ENCODE measurements around the gene EIF1AD. TPM values are rescaled to one million over a fixed set of nuclear protein-coding genes. Genes with fewer than 3 reads are reported as not detected.
A peak's percentile ranks its signal among the peaks of the same experiment; 100 is the strongest.

Gene EIF1AD
- total and polyA plus RNA-seq, 2 of the 8 experiments (the other 6 are each of a cell fraction or from before 2014, with no cell fraction given) = 32.6 to 39.9 TPM

- WGBS, 2 experiments (ENCODE audit: extremely low coverage in 1 of 2, insufficient coverage in 1 of 2, insufficient read length in 1 of 2, insufficient replicate concordance in 2 of 2, low coverage in 1 of 2, low lambda C conversion rate in 2 of 2, missing lambda C conversion rate in 1 of 2) = 96% methylated on average over 35 of the region's 36 CpGs; no CpG with 5 or more reads in 1 of the 2 experiments
- peaks cover 1 to 11% of the 10 kb centered on the region in 2 experiments for H4K20me1 ChIP-seq (replicated peaks in 1 of 2; ENCODE audit: control insufficient read depth in 1 of 2, insufficient read depth in 2 of 2, low read length in 2 of 2)
- ChIA-PET CTCF (ENCODE audit: partially characterized antibody) (interaction anchor here (0.6 to 1.6 kb wide), 8 partner anchors 20 to 189 kb away, joined by 3 to 4 read pairs (median 4); partner anchors contain the start of genes CCDC85B, FIBP and MUS81), POLR2A (ENCODE audit: partially characterized antibody) (interaction anchor here (0.9 to 2.4 kb wide), 8 partner anchors 9 to 107 kb away, joined by 3 to 7 read pairs (median 3); no protein-coding TSS in a partner anchor)
- no peak overlapping the region for H3K9ac ChIP-seq (replicated peaks in 1 of 4; ENCODE audit: extremely low read depth in 1 of 4, low read depth in 3 of 4, low read length in 3 of 4)
- no peak overlapping the region for H3K4me3 ChIP-seq (ENCODE audit: extremely low read depth in 1 of 4, insufficient read depth in 2 of 4, low read depth in 3 of 4, low read length in 4 of 4)
- H3K18ac ChIP-seq (ENCODE audit: extremely low read depth, low read length) = no peak overlapping the region
- no peak overlapping the region for H2BK5ac ChIP-seq (ENCODE audit: low read depth, low read length)
- H3K79me1 ChIP-seq (ENCODE audit: low read depth, low read length) = peaks cover 9% of the 10 kb centered on the region
- H2BK15ac ChIP-seq (ENCODE audit: low read length) = no peak overlapping the region
- H3K23me2 ChIP-seq (ENCODE audit: low read depth, low read length) = peaks cover 10% of the 10 kb centered on the region; the same call in 1 of the 2 replicates
- H3K56ac ChIP-seq (replicated peaks; ENCODE audit: insufficient read length, low read depth, low read length) = no peak overlapping the region
- H3K27ac ChIP-seq (ENCODE audit: low read depth, low read length) = no peak overlapping the region
- H2AK5ac ChIP-seq (ENCODE audit: low read depth, low read length) = no peak overlapping the region
- H2BK20ac ChIP-seq (ENCODE audit: low read length) = no peak overlapping the region
- no peak overlapping the region for H3K4me2 ChIP-seq (ENCODE audit: insufficient read depth in 1 of 2, low read depth in 2 of 2, low read length in 2 of 2)
- H2BK120ac ChIP-seq (replicated peaks; ENCODE audit: low read depth, low read length) = no peak overlapping the region
- no peak overlapping the region for H3K4ac ChIP-seq (replicated peaks; ENCODE audit: insufficient read length, low read depth, low read length)
- peaks cover 12 to 47% (median 35%) of the 10 kb centered on the region in 4 experiments for H3K36me3 ChIP-seq (ENCODE audit: control insufficient read depth in 2 of 4, insufficient read depth in 4 of 4, low read length in 3 of 4)
- peaks cover 0 to 7% (median 2%) of the 10 kb centered on the region in 4 experiments; a peak in 2 of 7 replicates for H3K4me1 ChIP-seq (replicated peaks in 1 of 4; ENCODE audit: control insufficient read depth in 3 of 4, insufficient read depth in 4 of 4, low read length in 3 of 4)
- no peaks in the 10 kb centered on the region for H3K27me3 ChIP-seq (replicated peaks in 1 of 4; ENCODE audit: control insufficient read depth in 3 of 4, extremely low read depth in 1 of 4, insufficient read depth in 3 of 4, low read length in 3 of 4)
- H2AFZ ChIP-seq (ENCODE audit: low read length) = no peak overlapping the region
- no peak overlapping the region for H4K5ac ChIP-seq (ENCODE audit: insufficient read length, low read depth, low read length)
- H2BK12ac ChIP-seq (ENCODE audit: low read depth, low read length) = no peak overlapping the region
- H3K23ac ChIP-seq (ENCODE audit: insufficient read length) = no peak overlapping the region
- no peak for TF ChIP-seq USF2 (IDR thresholded peaks at IDR 0.05; ENCODE audit: low read length)
- TF ChIP-seq CTCF (IDR thresholded peaks at IDR 0.05; ENCODE audit: control extremely low read depth in 1 of 3, insufficient read depth in 1 of 3, low read depth in 1 of 3, low read length in 3 of 3) = peak in 1 of 3 experiments; percentile 27; a peak in 1 of 4 replicates
- no peak overlapping the region for H3K14ac ChIP-seq (ENCODE audit: insufficient read length)
- DNase-seq (ENCODE audit: low read depth in 1 of 2, low spot score in 2 of 2) = no peak
- H4K8ac ChIP-seq (ENCODE audit: extremely low read depth, insufficient read depth, low read length) = peak overlapping the region; percentile 35; the same call in 1 of the 2 replicates
- H4K91ac ChIP-seq (replicated peaks; ENCODE audit: insufficient read length, low read length) = no peak overlapping the region
- peaks cover 11 to 21% of the 10 kb centered on the region in 2 experiments for H3K79me2 ChIP-seq (ENCODE audit: control insufficient read depth in 1 of 2, insufficient read depth in 2 of 2, low read length in 2 of 2)
- no peaks in the 10 kb centered on the region for H3K9me3 ChIP-seq (ENCODE audit: insufficient read depth in 2 of 2, low read depth in 1 of 2, low read length in 1 of 2)
- no peak for FAIRE-seq
Observed at GRCh38 chr11:65965986-65966762, 35.8 kb downstream of the EIF1AD start.

Data from H1 (cell line).